DMS153 treated with DMSO at 0.1 percent for 48 hours (cell line): ENCODE results near the gene SULT2B1.
"Not testable (repeated sequence)": the region's sequence is repeated elsewhere in the genome, so short reads cannot be mapped to it uniquely, and the experiment has no call there.

Source experiments
- DNase-seq: peaks from one replicate; lab custom pipeline; 2025; ENCODE audit not compliant: unreplicated experiment; lab: John Stamatoyannopoulos, UW

The SULT2B1 gene

DNA sequence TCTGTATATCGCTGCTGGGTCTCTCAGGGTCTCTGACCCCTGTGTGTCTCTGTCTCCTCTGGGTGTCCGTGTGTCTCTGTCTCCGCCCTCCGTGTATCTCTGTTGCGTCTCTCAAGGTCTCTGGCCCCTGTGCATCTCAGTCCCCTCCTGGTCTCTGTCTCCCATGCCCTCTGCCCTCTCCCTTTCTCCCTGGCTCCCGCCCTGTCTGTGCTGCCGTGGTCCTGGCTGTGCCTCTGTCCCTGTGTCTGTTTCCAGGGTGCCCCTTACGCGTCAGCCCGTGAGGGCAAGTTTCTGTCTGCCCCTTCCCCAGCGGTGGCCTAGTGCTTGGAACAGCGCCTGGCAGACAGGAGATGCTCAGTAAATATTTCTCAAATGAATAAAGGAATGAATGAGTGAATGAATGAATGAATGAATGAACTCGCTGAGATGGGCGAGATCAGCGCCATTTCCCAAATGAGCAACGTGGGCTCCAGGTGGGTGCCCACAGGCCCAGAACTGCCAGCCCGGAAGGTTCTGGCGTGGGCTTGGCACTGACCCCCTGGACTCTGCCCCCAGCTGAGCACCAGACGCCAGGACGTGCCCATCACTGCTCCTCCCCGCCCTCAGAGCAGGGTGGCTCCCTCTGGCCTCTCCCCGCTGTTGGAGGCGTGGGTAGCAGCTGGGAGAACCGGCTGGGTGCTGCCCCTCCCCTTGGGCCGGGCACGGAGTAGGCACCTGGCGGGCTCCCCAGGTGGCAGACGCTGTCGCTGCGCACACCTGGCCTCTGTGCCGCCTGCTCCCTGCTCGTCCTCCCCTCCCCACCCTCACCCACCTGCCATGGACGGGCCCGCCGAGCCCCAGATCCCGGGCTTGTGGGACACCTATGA, at the start of gene SULT2B1:
TSS of gene SULT2B1 (plus strand) at position 736 of the 866 bp plus-strand sequence. CDS start at position 817, 81 bp downstream.
- DNase-seq, result peak; percentile 81

DNA sequence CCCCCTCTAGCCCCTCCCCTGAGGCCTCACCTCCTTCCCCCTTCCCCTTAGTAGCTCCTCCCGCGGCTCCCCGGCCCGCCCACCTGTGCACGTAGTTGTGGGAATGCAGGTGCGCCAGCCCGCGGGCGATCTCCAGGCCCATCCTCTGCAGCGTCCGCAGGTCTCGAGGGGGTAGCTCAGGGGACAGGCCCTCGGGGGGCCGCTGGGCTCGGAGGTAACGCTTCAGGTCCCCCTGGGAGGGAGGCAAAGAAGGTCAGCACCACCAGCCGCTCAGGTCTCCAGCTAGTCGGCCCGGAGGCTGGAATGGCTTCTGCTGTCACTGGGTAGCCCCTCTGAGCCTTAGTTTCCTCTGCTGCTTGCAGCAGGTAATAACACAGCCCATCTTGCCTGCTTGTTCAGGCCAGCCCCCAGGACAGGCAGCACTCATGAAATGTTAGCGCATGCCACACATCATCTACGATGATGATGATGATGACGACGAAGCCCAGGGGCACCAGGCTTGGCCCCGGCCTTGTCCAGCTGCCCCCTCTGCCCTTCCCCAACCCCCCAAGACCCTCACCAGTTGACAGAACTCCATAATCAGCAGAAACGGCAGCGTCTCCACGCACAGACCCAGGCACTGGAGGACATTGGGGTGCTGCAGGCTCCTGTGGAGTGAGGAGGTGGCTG, 49.5 kb upstream of the SULT2B1 start:
- DNase-seq, result no peak

DNA sequence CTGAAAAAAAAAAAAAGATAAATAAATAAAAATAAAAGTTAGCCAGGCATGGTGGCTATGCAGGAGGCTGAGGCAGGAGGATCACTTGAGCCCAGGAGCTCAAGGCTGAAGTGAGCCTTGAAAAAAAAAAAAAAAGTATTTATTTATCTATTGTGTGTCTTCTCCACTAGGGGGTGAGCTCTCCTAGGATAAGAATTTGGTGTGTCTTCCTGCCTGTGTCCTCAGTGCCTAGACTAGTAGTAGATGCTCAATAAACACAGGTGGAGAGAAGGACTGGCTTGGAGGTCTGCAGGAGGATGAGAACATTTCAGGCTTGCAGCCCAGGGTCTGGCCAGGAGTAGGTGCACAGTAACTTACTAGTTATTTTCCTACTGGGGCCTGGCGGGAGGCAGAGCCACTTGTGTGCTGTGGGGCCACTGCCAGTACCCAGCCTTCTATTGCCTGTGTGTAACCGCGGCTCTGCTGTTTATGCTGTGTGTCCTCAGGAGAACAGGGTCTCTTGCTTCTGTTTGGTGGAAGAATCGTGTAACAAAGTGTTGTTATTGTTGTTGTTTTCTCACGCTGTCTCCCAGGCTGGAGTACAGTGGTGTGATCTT, 45.7 kb upstream of the SULT2B1 start:
- peak; percentile 6 for DNase-seq

DNA sequence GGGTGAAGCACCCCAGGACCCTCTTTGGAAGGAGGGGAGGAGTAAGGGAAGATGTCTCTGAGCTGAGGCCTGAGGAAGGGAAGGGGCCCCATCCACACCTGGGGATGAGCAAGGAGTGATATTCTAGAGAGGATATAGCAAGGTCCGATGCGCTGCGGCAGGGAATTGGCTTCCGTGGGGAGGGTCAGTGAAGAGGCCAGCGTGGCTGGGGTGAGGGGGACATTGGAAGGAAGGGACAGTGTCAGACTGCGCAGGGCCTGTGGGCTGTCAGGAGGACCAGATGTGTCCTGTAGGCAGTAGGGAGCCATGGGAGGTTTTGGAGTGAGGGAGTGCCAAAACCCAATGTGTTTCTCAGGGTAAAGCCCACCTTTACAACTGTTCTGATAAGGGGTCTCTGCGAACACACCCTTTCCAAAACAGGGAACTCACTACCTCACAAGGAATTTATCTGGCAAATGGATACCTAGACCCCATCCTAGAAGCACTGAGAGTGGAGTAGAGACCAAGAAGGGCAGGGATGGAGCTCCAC, 44.0 kb upstream of the SULT2B1 start:
- no peak for DNase-seq

DNA sequence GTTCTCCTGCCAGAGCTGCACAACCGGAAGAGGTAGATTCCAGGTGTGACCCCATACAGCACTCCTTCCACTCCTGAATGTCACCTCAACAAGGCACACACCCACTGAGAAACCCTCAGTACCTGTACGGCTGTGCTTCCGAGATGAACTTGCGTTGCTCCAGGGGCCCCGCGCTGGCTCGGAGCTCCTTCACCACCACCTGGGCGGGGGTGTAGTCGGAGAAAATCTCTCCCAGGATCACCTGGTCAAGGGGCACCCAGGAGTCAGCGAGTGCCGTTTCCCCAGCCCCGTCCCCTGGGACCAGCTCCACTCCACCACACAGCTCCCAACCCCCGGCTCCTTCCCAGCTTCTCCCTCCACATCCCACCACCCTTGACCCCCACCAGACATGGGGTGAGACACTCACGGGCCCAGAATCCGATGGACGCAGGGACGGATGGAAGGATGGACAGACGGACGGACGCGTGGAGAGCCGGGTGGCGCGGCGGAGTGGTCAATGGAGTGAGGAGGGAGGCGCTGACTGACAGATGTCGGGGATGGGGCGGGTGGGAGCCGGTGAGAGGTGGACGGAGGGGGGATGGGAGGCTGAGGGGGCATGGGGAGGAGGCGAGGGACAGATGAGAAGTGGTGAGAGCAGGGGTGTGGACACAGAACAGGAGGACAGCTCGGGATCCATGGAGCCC, 43.1 kb upstream of the SULT2B1 start:
- DNase-seq, result no peak

DNA sequence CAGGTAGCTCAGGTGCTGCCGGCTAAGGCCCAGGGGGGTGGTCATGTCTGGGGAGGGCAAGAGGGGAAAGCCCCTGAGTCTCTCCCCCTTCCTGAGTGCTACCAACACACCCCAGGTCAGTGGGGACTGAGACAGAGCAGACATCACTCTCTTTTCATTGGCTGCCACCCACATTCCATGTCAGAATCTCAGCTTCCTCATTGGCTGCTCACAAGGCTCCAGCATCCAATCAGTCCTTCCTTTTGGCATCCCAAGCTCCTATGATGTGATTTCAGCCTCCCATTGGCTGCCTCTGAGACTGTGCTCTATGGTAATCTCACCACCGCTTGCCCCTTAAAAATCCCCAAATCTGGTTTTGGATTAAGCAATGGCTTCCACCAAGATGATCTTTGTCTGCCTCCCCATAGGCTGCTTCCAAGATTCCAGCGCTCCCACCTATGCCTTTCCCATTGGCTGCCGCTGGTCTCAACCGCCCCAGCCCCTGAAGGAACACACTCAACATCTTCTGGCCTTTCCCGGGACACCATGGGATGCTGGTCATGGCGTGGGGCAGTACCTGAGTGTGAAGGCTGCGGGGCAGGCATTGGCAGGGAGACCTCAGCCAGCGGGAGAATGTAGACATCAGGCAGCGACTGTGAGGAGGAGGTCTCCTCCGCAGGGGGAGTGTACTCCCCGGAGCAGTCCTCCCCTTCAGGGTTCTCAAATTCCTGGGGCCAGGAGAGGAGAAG, 42.3 kb upstream of the SULT2B1 start:
- no peak for DNase-seq

DNA sequence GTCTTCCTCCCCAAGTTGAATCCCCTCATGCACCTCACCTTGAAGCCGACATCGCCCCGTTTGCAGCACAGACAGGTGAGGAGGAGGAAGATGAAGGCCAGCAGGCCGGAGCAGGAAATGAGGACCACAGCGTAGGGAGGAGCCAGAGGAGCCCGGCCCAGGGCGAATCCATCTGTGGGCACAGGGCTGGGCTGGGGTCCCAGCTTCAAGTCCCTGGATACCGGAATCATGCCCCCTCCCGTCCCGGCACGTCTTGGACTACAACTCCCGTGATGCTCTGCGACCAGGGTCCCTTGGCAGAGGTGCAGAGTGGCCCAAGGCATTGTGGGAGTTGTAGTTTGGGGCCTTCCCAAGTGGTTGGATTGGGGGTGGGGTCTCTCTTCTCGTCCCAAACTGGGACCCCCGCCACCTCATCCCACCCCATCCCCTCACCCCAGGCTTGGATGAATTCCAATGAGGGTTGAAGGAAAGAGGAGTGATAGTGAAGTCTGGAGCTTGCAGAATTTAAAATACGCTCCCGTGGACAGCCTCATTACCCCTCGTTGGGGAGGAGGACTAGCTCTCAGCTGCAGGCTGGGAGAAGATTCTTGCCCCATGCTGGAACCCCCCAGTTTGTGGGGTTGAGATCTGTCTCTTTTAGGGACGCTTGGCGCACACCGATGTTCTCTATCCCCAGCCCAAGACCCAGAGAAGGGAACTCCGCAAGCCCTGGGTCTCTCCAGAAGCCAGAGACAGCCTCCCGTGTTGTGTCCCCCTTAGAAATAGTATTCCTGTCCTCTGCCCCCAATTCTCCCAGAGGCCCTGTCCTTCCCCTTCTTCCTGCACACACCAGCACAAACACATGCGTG, 41.3 kb upstream of the SULT2B1 start:
- DNase-seq, result peak; percentile 36

DNA sequence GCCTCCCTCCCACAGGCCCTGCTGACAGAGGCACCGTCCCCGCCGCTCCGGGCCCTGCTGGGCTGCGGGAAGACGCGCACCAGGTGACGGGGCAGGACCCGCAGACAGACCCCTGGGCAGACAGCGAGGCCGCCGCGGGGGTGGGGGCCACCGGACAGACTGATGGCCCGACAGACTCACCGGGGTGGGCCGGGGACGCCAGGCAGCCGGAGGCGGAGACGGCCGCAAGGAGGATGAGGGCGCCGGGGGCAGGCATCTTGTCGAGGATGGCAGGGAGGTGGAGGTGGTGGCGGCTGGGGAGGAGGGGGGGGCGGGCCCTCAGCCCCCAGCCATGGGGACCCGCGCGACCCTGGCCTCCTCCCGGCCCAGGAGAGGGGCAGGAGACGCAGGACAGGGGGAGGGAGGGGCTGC, 40.6 kb upstream of the SULT2B1 start:
- DNase-seq, result no peak

DNA sequence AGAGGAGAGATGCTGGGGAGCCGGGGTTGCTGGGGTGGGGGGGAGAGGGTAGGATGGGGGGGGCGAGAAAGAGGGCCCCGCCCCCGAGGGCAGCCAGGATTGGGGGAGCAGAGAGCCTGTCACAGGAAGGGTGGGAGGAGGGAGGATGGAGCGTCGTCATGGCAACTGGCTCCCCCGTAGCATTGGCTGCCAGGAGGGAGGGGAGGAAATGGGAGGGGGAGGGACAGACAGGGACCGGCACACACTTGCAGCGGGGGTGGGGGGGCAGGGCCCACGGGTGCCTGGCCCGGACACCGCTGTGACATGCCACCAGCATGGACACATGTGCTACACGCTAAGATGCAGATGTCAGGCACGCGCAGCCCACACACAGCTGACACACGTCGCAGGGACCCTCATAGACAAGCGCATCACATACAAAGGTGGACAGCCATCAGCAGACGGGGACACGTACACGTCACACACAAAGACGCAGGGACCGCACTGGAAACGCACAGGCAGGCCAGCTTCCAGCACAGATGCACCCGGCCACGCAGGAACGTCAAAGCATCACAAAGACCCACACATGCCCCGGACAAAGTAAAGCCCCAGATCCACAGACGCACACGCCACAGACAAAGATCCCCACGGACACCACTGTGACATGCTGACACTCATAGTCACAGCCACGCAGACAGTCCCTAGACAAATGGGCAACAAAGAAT, 40.0 kb upstream of the SULT2B1 start, which contains the start of gene LMTK3:
TSS of gene LMTK3 (minus strand) at position 36 of the 704 bp plus-strand sequence. CDS start 259 bp downstream, outside the sequence.
- DNase-seq, result no peak

DNA sequence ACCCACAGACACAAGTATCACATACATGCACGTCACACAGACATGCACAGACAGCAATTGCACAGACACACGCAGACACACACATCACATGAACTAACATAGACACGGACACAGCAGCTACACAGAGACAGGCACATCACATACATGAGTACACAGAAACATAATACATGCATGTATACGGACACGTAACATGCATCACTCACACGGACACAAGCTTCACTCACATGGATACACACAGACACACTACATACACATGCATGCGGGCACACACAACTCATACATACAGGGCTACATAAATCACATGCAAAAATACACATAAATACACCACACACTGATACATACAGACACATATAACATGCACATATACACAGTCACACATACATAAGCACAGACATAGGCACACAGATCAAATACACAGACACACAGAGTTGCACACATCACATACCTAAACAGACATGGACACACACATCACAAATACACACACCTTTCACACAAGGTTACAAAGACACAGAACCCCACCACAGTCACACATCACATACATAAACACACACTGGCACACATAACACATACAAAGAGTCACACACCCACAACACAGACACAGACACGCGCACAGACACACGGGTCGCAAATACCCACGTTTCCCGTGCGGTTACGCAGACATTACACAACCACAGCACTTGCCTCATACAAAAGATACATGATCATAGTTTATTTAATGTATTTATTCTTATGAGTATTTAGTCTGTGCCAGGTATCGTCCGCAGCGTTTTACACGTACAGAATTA, 39.3 kb upstream of the SULT2B1 start:
- DNase-seq, result no peak

DNA sequence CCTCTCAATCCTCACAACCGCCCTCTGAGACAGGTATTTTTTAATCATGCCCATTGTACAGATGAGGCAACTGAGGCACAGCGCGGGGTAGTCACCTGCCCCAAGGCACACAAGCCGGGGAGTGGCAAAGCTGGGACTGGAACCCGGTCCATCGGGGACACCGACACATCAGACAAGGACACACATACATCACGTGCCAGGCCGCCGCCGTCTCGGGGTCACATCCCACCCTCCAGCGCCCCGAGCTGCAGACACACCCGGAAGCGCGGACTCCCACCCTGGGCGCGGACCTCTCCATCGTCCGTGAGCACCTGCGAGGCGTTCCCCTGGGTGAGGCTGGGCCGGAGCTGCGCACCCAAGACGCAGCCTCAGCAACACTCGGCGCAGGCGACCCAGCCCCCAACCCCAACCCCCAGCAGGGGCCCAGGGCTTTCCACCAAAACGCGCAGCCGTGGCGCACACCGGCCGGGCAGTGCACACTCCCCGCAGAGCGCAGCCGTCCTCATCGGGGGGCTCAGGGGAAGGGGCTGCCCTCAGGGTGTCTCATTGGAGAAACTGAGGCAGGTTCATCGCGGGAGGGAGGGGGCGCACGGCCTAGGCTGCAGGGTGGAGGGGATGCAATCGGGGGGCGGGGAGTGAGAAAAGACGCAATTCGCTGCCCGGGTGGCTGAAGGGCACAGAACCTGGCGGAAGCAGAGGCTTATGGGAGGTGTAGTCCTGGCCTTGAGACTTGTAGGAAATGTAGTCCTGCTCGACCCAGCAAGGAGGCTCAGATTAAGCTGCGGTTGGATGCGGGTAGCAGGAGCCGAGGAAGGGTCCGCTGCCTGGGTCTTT, 38.5 kb upstream of the SULT2B1 start:
- DNase-seq, result peak; percentile 52

DNA sequence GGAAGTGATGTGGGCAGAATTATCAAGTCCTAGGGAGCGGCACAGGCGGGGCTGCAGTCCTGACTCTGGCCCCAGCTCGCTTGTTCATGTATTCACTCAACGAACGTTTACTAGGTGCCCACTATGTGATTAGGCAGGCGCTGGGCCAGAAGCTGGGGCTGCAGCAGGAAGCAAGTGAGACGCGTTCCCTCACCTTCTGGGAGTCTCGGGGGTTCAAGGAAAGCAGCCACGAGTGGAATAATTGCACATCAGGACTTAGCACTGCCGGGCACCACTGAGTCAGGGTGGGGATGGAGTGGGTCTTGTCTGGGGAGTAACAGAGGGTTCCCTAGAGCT, 37.9 kb upstream of the SULT2B1 start:
- DNase-seq, result no peak

DNA sequence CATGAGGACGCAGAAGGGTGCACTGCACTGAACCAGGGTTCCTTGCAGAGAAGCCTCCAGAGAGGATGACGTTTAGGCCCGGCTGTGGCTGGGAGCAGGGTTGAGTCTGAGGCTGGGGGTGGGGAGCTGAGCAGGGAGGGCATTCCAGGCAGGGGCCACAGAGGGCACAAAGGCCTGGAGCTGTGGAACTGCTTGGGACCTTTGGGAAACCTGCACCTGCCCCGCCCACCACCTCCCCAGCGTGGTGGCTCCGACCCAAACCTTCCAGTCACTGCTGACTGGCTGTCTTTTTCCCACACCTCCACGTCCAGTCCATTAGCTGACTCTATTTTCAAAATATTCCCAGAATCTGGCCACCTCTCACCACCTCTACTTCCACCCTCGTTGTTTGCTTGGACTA, 35.4 kb upstream of the SULT2B1 start:
- no peak for DNase-seq

DNA sequence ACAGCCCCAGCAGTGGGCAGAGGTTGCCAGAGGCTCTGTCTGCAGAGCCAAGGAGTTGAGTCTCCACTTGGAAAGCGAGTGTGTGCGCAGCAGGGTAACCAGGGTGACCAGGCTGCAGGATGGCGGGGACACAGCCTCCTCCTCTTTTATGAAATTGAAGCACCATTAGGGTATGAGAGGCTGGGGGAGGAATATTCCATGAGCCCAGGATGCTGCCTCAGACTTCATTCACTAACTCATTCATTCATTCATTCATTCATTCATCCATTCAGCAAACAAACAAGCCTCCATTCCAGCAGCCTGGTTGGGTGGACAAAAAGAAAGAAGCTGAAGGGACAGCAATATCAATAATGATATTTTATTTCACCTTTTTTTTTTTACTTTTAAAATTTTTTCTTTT, 33.8 kb upstream of the SULT2B1 start:
- DNase-seq, result no peak

DNA sequence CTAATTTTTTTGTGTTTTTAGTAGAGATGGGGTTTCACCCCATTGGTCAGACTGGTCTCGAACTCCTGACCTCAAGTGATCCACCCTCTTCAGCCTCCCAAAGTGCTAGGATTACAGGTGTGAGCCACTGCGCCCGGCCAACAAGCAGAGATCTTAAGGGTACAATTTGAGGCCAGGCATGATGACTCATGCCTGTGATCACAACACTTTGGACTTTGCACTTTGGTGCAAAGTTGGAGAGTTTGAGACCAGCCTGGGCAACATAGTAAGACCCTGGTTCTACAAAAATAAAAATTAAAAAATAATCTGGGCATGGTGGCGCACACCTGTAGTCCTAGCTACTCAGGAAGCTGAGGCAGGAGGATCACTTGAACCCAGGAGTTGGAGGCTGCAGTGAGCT, 32.5 kb upstream of the SULT2B1 start:
- DNase-seq, result not testable (repeated sequence)

DNA sequence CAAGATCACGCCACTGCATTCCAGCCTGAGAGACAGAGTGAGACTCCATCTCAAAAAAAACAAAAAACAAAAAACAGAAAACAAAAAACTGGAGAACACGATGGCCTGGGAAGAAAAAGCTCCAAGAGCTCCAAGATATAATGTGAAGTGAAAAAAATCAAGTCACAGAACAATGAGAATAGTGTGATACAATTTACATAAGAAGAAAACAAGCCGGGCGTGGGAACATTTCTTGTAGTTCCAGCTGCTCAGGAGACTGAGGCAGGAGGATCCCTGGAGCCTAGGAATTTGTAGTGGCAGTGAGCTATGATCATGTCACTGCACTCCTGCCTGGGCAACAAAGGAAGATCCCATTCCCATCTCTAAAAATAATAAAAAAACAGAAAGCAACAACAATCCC, 31.8 kb upstream of the SULT2B1 start:
- DNase-seq, result no peak

DNA sequence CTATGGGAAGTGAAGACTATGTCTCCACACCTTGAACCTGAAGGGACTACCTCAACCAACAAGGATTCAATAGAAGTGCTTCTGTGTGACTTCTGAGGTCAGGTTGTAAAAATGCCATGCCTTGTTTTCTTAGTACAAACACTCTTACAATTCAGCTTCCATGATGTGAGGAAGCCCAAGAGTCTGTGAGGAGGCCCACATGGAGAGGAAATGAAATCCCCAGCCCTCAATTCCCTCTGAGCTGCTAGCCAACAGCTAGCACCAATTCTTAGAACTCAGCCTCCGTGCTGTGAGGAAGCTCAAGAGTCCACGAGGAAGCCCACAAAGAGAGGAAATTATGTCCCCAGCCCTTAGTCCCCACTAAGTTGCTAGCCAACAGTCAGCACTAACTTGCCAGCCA, 27.8 kb upstream of the SULT2B1 start:
- DNase-seq, result no peak
